Occipital lobe (tissue), 2 donors: ENCODE results near the gene RAVER1. TPM values are rescaled to one million over a fixed set of nuclear protein-coding genes. Genes with fewer than 3 reads are reported as not detected.
"Not testable (repeated sequence)": the region's sequence is repeated elsewhere in the genome, so short reads cannot be mapped to it uniquely, and the experiment has no call there.

Experiments
- DNase-seq: peaks from one replicate; lab custom pipeline; 2025; lab: John Stamatoyannopoulos, UW
- total RNA-seq: library from RNA; depleted of rRNA; stranded (reverse); fragments of >200 nt; gene quantifications from one replicate; pipeline ENCODE4 v1.2.3, GENCODE V29; 2014

The RAVER1 gene
- 3.0 TPM for total RNA-seq

GRCh38 chr19:10332965-10333757 is at the start of gene RAVER1:
RAVER1 (minus strand) TSS chr19:10333529; CDS start chr19:10333507, 22 bp downstream.
- peak; percentile 94 for DNase-seq

GRCh38 chr19:10383223-10383499 is 49.8 kb upstream of the RAVER1 start:
- DNase-seq, result not testable (repeated sequence)

GRCh38 chr19:10380313-10381102 is 47.2 kb upstream of the RAVER1 start, which contains the start of gene TYK2:
TYK2 (minus strand) TSS chr19:10380572; CDS start chr19:10378406, 2,166 bp downstream.
- peak; percentile 95 for DNase-seq

- DNase-seq, result no peak
Observed at GRCh38 chr19:10379880-10380312, 46.6 kb upstream of the RAVER1 start.

GRCh38 chr19:10378124-10378523 is 44.8 kb upstream of the RAVER1 start:
- no peak for DNase-seq

- not testable (repeated sequence) for DNase-seq
Observed at GRCh38 chr19:10377140-10377640, 43.9 kb upstream of the RAVER1 start.

GRCh38 chr19:10374931-10375330 is 41.6 kb upstream of the RAVER1 start:
- no peak for DNase-seq

- no peak for DNase-seq
Observed at GRCh38 chr19:10372690-10373089, 39.4 kb upstream of the RAVER1 start.

GRCh38 chr19:10368101-10368803 is 34.9 kb upstream of the RAVER1 start:
- DNase-seq, result no peak

GRCh38 chr19:10366950-10367512 is 33.7 kb upstream of the RAVER1 start:
- not testable (repeated sequence) for DNase-seq

- DNase-seq, result no peak
Observed at GRCh38 chr19:10365518-10365917, 32.2 kb upstream of the RAVER1 start.

- DNase-seq, result no peak
Observed at GRCh38 chr19:10364644-10365043, 31.3 kb upstream of the RAVER1 start.

- no peak for DNase-seq
Observed at GRCh38 chr19:10363789-10364281, 30.5 kb upstream of the RAVER1 start.

GRCh38 chr19:10362259-10362658 is 28.9 kb upstream of the RAVER1 start:
- DNase-seq, result no peak

- no peak for DNase-seq
Observed at GRCh38 chr19:10361569-10362011, 28.3 kb upstream of the RAVER1 start.

- no peak for DNase-seq
Observed at GRCh38 chr19:10356431-10356830, 23.1 kb upstream of the RAVER1 start.

GRCh38 chr19:10353793-10354391 is 20.6 kb upstream of the RAVER1 start:
- DNase-seq, result no peak

- DNase-seq, result no peak
Observed at GRCh38 chr19:10352764-10353671, 19.7 kb upstream of the RAVER1 start.

GRCh38 chr19:10346509-10346908 is 13.2 kb upstream of the RAVER1 start:
- no peak for DNase-seq

GRCh38 chr19:10344780-10345179 is 11.5 kb upstream of the RAVER1 start:
- DNase-seq, result no peak
